ENCODE measurements around the gene VAPA.

The VAPA gene

DNA sequence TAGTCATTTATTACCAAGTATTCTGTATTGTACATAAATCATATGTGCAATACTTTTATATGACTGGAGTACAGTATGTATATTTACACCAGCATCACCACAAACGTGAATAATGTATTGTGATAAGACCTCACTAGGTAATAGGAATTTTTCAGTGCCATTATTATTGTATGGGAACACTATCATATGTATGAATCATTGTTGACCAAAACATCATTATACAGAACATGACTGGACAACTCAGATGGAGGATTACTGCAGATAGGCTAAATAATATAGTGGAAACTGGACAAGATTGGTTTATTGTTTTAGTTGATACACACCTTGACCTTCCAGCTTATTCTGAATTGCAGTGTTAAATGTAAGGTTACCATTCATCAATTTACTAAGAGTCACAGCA, 33.4 kb downstream of the VAPA start:
- peaks cover 4% of the 10 kb centered on the region; the same call in 1 of the 2 replicates for H3K79me2 ChIP-seq (ENCODE audit: low read length)
- TF ChIP-seq, protein P1, sequence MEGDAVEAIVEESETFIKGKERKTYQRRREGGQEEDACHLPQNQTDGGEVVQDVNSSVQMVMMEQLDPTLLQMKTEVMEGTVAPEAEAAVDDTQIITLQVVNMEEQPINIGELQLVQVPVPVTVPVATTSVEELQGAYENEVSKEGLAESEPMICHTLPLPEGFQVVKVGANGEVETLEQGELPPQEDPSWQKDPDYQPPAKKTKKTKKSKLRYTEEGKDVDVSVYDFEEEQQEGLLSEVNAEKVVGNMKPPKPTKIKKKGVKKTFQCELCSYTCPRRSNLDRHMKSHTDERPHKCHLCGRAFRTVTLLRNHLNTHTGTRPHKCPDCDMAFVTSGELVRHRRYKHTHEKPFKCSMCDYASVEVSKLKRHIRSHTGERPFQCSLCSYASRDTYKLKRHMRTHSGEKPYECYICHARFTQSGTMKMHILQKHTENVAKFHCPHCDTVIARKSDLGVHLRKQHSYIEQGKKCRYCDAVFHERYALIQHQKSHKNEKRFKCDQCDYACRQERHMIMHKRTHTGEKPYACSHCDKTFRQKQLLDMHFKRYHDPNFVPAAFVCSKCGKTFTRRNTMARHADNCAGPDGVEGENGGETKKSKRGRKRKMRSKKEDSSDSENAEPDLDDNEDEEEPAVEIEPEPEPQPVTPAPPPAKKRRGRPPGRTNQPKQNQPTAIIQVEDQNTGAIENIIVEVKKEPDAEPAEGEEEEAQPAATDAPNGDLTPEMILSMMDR (IDR thresholded peaks at IDR 0.05; ENCODE audit: low read depth, low read length), result no peak
- TF ChIP-seq EZH2phosphoT487 (IDR thresholded peaks at IDR 0.05; ENCODE audit: low read depth), result no peak
- peaks cover 57% of the 10 kb centered on the region for H3K36me3 ChIP-seq (replicated peaks; ENCODE audit: low read depth, low read length)

DNA sequence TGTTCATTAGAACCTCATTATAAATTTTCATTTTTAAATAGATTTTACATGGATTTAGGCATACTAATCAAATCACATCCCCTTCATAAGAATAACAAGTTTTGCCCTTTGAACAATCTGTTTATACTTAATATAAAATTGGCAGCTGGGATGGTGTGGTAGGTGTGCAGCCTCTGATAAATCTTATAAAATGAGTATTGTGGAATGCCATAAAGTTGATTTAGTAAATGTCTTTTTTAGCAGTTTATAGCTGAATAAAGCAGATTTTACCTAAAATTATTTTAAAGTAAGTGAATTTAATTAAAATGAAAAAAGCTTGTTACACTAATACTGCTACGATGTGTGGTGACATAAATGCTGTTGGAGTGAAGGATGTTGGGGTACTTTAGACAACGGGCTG, 35.5 kb downstream of the VAPA start:
- Histone ChIP-seq H3K4me1 (ENCODE audit: low read length) (no peaks in the 10 kb centered on the region), H3K9ac (ENCODE audit: low read length) (no peak overlapping the region), H3K27me3 (ENCODE audit: low read depth, low read length) (no peaks in the 10 kb centered on the region), H3K27ac (ENCODE audit: low read length) (no peak overlapping the region), H3K4me2 (ENCODE audit: low read length) (no peak overlapping the region), H3K9me3 (ENCODE audit: insufficient read depth, low read length) (no peaks in the 10 kb centered on the region), H2AFZ (ENCODE audit: low read depth, low read length) (no peak overlapping the region), H3K36me3 (replicated peaks; ENCODE audit: low read depth, low read length) (peaks cover 67% of the 10 kb centered on the region), H3K4me3 (ENCODE audit: low read length) (no peak overlapping the region), H4K20me1 (ENCODE audit: insufficient read depth, low read length) (0 out of 2 replicates have a peak, but pooled peaks cover 18% of the 10 kb centered on the region), H3K79me2 (ENCODE audit: low read length) (peaks cover 4% of the 10 kb centered on the region; the same call in 1 of the 2 replicates)
- TF ChIP-seq, protein P1 (IDR thresholded peaks at IDR 0.05; ENCODE audit: low read depth, low read length), result no peak

More for the DNA sequence above, 33.4 kb downstream of the VAPA start:
- Histone ChIP-seq H3K9me3 (ENCODE audit: insufficient read depth, low read length) (no peaks in the 10 kb centered on the region), H2AFZ (ENCODE audit: low read depth, low read length) (no peak overlapping the region), H3K4me2 (ENCODE audit: low read length) (no peak overlapping the region), H4K20me1 (ENCODE audit: insufficient read depth, low read length) (0 out of 2 replicates have a peak, but pooled peaks cover 8% of the 10 kb centered on the region), H3K4me3 (ENCODE audit: low read length) (no peak overlapping the region), H3K9ac (ENCODE audit: low read length) (no peak overlapping the region), H3K27me3 (ENCODE audit: low read depth, low read length) (no peaks in the 10 kb centered on the region), H3K27ac (ENCODE audit: low read length) (no peak overlapping the region), H3K4me1 (ENCODE audit: low read length) (no peaks in the 10 kb centered on the region)

DNA sequence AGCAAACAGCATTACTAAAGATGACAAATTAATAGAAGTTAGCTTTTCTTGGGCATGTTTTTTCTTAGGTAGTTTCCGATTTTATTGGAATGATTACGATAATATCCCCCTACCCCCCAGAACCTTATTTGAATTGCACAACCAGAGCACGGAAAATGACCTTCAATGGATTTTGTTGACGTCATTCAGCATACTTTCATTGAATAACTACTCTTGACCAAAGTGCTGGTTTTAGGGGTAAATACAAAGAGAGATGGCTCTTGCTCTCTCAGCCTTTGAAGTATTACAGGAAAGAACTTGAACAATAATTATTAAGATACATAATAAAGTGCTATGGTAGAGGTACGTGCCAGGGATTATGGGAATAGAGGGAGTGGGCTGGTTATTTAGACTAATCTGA, 36.0 kb downstream of the VAPA start:
- TF ChIP-seq, protein P1 (IDR thresholded peaks at IDR 0.05; ENCODE audit: low read depth, low read length), result no peak
- no peak for TF ChIP-seq EZH2phosphoT487 (IDR thresholded peaks at IDR 0.05; ENCODE audit: low read depth)

DNA sequence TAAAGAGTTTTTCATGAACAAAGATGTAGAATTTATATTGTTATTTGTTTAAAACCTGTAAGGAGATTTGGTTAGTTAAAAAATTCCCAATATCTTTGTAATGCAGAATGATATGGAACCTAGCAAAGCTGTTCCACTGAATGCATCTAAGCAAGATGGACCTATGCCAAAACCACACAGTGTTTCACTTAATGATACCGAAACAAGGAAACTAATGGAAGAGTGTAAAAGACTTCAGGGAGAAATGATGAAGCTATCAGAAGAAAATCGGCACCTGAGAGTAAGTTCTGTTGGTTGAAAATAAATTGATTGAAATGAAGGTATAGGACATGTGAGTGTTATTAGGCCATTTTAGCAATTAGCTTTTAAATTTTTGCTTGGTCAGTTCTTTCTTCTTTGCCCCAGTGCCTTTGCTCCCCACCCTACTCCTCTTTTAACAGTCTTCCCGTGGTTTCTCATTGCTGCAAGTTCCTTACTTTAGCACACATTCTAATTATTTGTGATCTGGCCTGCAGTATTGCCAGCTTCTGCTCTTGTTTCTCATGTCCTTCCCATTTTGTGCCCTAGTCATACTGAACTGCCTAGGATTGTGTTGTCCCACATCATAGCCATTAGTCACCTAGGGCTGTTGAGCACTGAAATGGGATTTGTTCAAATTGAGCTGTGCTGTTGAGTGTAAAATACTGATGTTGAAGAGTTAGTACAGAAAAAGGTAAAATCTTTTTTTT, 36.6 kb downstream of the VAPA start:
- Histone ChIP-seq H3K4me1 (ENCODE audit: low read length) (no peaks in the 10 kb centered on the region), H3K9ac (ENCODE audit: low read length) (no peak overlapping the region), H3K9me3 (ENCODE audit: insufficient read depth, low read length) (no peaks in the 10 kb centered on the region), H3K36me3 (replicated peaks; ENCODE audit: low read depth, low read length) (peaks cover 69% of the 10 kb centered on the region), H3K4me2 (ENCODE audit: low read length) (no peak overlapping the region), H3K79me2 (ENCODE audit: low read length) (peaks cover 4% of the 10 kb centered on the region; the same call in 1 of the 2 replicates), H2AFZ (ENCODE audit: low read depth, low read length) (no peak overlapping the region), H3K4me3 (ENCODE audit: low read length) (no peak overlapping the region), H3K27me3 (ENCODE audit: low read depth, low read length) (no peaks in the 10 kb centered on the region), H3K27ac (ENCODE audit: low read length) (no peak overlapping the region), H4K20me1 (ENCODE audit: insufficient read depth, low read length) (0 out of 2 replicates have a peak, but pooled peaks cover 18% of the 10 kb centered on the region)
- TF ChIP-seq, protein P1 (IDR thresholded peaks at IDR 0.05; ENCODE audit: low read depth, low read length), result no peak
- no peak for TF ChIP-seq EZH2phosphoT487 (IDR thresholded peaks at IDR 0.05; ENCODE audit: low read depth)

More for the DNA sequence above, 36.0 kb downstream of the VAPA start:
- H3K9me3 ChIP-seq (ENCODE audit: insufficient read depth, low read length), result no peaks in the 10 kb centered on the region
- no peak overlapping the region for H2AFZ ChIP-seq (ENCODE audit: low read depth, low read length)
- H3K36me3 ChIP-seq (replicated peaks; ENCODE audit: low read depth, low read length), result peaks cover 68% of the 10 kb centered on the region
- no peak overlapping the region for H3K9ac ChIP-seq (ENCODE audit: low read length)
- no peak overlapping the region for H3K27ac ChIP-seq (ENCODE audit: low read length)
- 0 out of 2 replicates have a peak, but pooled peaks cover 18% of the 10 kb centered on the region for H4K20me1 ChIP-seq (ENCODE audit: insufficient read depth, low read length)
- no peak overlapping the region for H3K4me3 ChIP-seq (ENCODE audit: low read length)
- peaks cover 4% of the 10 kb centered on the region; the same call in 1 of the 2 replicates for H3K79me2 ChIP-seq (ENCODE audit: low read length)
- H3K27me3 ChIP-seq (ENCODE audit: low read depth, low read length), result no peaks in the 10 kb centered on the region
- no peaks in the 10 kb centered on the region for H3K4me1 ChIP-seq (ENCODE audit: low read length)
- no peak overlapping the region for H3K4me2 ChIP-seq (ENCODE audit: low read length)
